SK-N-SH (cell line): ENCODE measurements around the gene ZMYM5. TPM values are rescaled to one million over a fixed set of nuclear protein-coding genes. Genes with fewer than 3 reads are reported as not detected.
"Not testable (repeated sequence)": the region's sequence is repeated elsewhere in the genome, so short reads cannot be mapped to it uniquely, and the experiment has no call there.

Experiments
- CTCF ChIA-PET: fragments of 300-600, 350-600 bp; formaldehyde crosslinking; extraction: SDS; loops from one replicate; lab custom pipeline; 2021; lab: Yijun Ruan, JAX
- POLR2A ChIA-PET: fragments of 350-600 bp; sonication (Branson Sonifier 250); formaldehyde crosslinking; extraction: SDS; loops from one replicate; lab custom pipeline; 2020; ENCODE audit warnings: antibody characterized with exemption, inconsistent platforms; lab: Yijun Ruan, JAX
- DNase-seq: peaks from one replicate; pipeline ENCODE4 v3.0.0; 2012
- H2AFZ ChIP-seq: fragments of 200-600 bp; sonication (generic); 2 replicates; pipeline ENCODE4 v1.8.1; 2016; ENCODE audit warnings: antibody characterized with exemption, mild to moderate bottlenecking, low read depth
- H3F3A ChIP-seq: fragments of 200-600 bp; sonication (generic); replicated peaks from 2 replicates; pipeline ENCODE3; 2016; ENCODE audit warnings: antibody characterized with exemption, mild to moderate bottlenecking; ENCODE audit not compliant: insufficient read depth
- H3K27ac ChIP-seq, 2 experiments: fragments of 200-500 bp in 1 of 2; fragments of 200-600 bp in 1 of 2; sonication (Bioruptor generic) in 1 of 2; sonication (generic), shearing (Covaris generic) in 1 of 2; 2 replicates each; pipeline versions ENCODE4 v1.5.1 to v1.6.1; 2014 to 2016; ENCODE audit warnings: low read depth in 2 of 2, inconsistent platforms in 1 of 2, low read length in 1 of 2, mild to moderate bottlenecking in 1 of 2, mixed read lengths in 1 of 2
- H3K27me3 ChIP-seq: fragments of 200-600 bp; sonication (generic), shearing (Covaris generic); 2 replicates; pipeline ENCODE4 v1.6.1; 2016; ENCODE audit warnings: mixed run types; ENCODE audit not compliant: insufficient read depth
- H3K36me3 ChIP-seq, 2 experiments: fragments of 200-500 bp in 1 of 2; fragments of 200-600 bp in 1 of 2; sonication (Bioruptor generic) in 1 of 2; sonication (generic) in 1 of 2; replicated peaks in 1 of 2; 2 replicates each; pipeline versions ENCODE3 to v1.5.1; 2014 to 2016; ENCODE audit warnings: low read length in 1 of 2, mild to moderate bottlenecking in 1 of 2; ENCODE audit not compliant: insufficient read depth in 2 of 2, control insufficient read depth in 1 of 2
- H3K4me1 ChIP-seq, 2 experiments: fragments of 200-500 bp in 1 of 2; fragments of 200-600 bp in 1 of 2; sonication (Bioruptor generic) in 1 of 2; sonication (generic), shearing (Covaris generic) in 1 of 2; 2 replicates each; pipeline versions ENCODE4 v1.5.1 to v1.6.1; 2014 to 2016; ENCODE audit warnings: low read depth in 1 of 2, low read length in 1 of 2, mixed run types in 1 of 2; ENCODE audit not compliant: insufficient read depth in 2 of 2, control insufficient read depth in 1 of 2
- H3K4me2 ChIP-seq: fragments of 200-600 bp; sonication (generic), shearing (Covaris generic); 2 replicates; pipeline ENCODE4 v1.6.1; 2017; ENCODE audit warnings: mixed run types
- H3K4me3 ChIP-seq, 2 experiments: fragments of 200-500 bp in 1 of 2; fragments of 200-600 bp in 1 of 2; sonication (Bioruptor generic) in 1 of 2; sonication (generic), shearing (Covaris generic) in 1 of 2; 2 replicates each; pipeline versions ENCODE4 v1.5.1 to v1.8.1; 2014 to 2016; ENCODE audit warnings: low read depth in 2 of 2, inconsistent platforms in 1 of 2, low read length in 1 of 2, mild to moderate bottlenecking in 1 of 2, mixed read lengths in 1 of 2, moderate library complexity in 1 of 2
- H3K79me2 ChIP-seq: fragments of 200-600 bp; sonication (generic); 2 replicates; pipeline ENCODE4 v1.8.1; 2017; ENCODE audit warnings: mild to moderate bottlenecking; ENCODE audit not compliant: insufficient read depth
- H3K9ac ChIP-seq: fragments of 200-600 bp; sonication (generic); 2 replicates; pipeline ENCODE4 v1.6.1; 2017; ENCODE audit warnings: mixed run types
- H3K9me2 ChIP-seq: fragments of 200-600 bp; sonication (generic); 2 replicates; pipeline ENCODE4 v1.6.1; 2017; ENCODE audit warnings: mixed run types
- H3K9me3 ChIP-seq: fragments of 200-600 bp; sonication (generic); 2 replicates; pipeline ENCODE4 v1.6.1; 2017; ENCODE audit warnings: mixed run types, mild to moderate bottlenecking, moderate library complexity
- H4K20me1 ChIP-seq: fragments of 200-600 bp; sonication (generic); 2 replicates; pipeline ENCODE4 v1.6.1; 2017; ENCODE audit warnings: mild to moderate bottlenecking, mixed run types; ENCODE audit not compliant: insufficient read depth
- EP300 ChIP-seq, 2 experiments: IDR thresholded peaks; 2 replicates each; pipeline versions ENCODE4 v1.4.0 to v1.6.1; 2012; ENCODE audit warnings: borderline replicate concordance in 1 of 2, low read depth in 1 of 2, low read length in 1 of 2
- MEF2A ChIP-seq: IDR thresholded peaks from 2 replicates; pipeline ENCODE4 v1.4.0; 2012; ENCODE audit warnings: low read depth, borderline replicate concordance
- NFIC ChIP-seq: IDR thresholded peaks from 2 replicates; pipeline ENCODE4 v1.4.0; 2012; ENCODE audit warnings: borderline replicate concordance
- NRF1 ChIP-seq: IDR thresholded peaks from 2 replicates; pipeline ENCODE4 v1.6.1; 2012; ENCODE audit warnings: low read depth, mild to moderate bottlenecking, low read length
- PBX3 ChIP-seq: IDR thresholded peaks from 2 replicates; pipeline ENCODE4; 2012
- POLR2AphosphoS5 ChIP-seq: IDR thresholded peaks from 2 replicates; pipeline ENCODE4 v1.6.1; 2012; ENCODE audit warnings: low read depth, low read length
- TAF1 ChIP-seq: IDR thresholded peaks from 2 replicates; pipeline ENCODE4 v1.6.1; 2012; ENCODE audit warnings: low read depth, mild to moderate bottlenecking, low read length, moderate library complexity, borderline replicate concordance
- TCF12 ChIP-seq: IDR thresholded peaks from 2 replicates; pipeline ENCODE4 v1.4.0; 2012
- WGBS: methylation state at CpG from one replicate; pipeline ENCODE4 v1.1.6; 2017; ENCODE audit warnings: low lambda C conversion rate; 5-methylcytosine and 5-hydroxymethylcytosine counted together
- polyA plus RNA-seq, 3 experiments: library from polyadenylated mRNA; depleted of rRNA; stranded (reverse); fragments of >200 nt; gene quantifications; 2 replicates each; pipeline ENCODE4 v1.2.3, GENCODE V29; 2012
- TF ChIP-seq, protein P1 (sequence below): fragments of 200-600 bp; sonication (generic); IDR thresholded peaks from 2 replicates; pipeline ENCODE4 v1.6.1; 2017; ENCODE audit warnings: antibody characterized with exemption, mild to moderate bottlenecking, moderate library complexity

Gene ZMYM5
- polyA plus RNA-seq, 1 of the 3 experiments (the other 2 are of a cell fraction) = 5.2 TPM

GRCh38 chr13:19781526-19781925, 81.9 kb downstream of the ZMYM5 start:
- peak; percentile 10 for DNase-seq
- H3K4me3 ChIP-seq = peak overlapping the region; percentile 76 to 99
- H3K79me2 ChIP-seq = peaks cover 38% of the 10 kb centered on the region
- no peaks in the 10 kb centered on the region for H3K4me1 ChIP-seq
- no peaks in the 10 kb centered on the region for H3K27me3 ChIP-seq
- H3K9me3 ChIP-seq = no peaks in the 10 kb centered on the region
- peak overlapping the region; percentile 99 for H3K9ac ChIP-seq
- no peaks in the 10 kb centered on the region for H3K9me2 ChIP-seq
- 0 out of 2 replicates have a peak overlapping the region, but pooled peaks have one; percentile 82 for H2AFZ ChIP-seq
- 13% methylated on average over 9 of the region's 9 CpGs for WGBS
- peak overlapping the region; percentile 92 for H3K4me2 ChIP-seq
- H4K20me1 ChIP-seq = peaks cover 19% of the 10 kb centered on the region
- peak overlapping the region; percentile 94; a peak in 3 of 4 replicates for H3K27ac ChIP-seq
- POLR2A ChIA-PET = interaction anchor here (2.3 kb wide), 1 partner anchor 83 kb away, joined by 9 read pairs; the partner anchor contains the start of gene ZMYM5
- no peaks in the 10 kb centered on the region for H3F3A ChIP-seq
- H3K36me3 ChIP-seq = peaks cover 0 to 6% of the 10 kb centered on the region in 2 experiments
- CTCF ChIA-PET = interaction anchor here (1.4 kb wide), 1 partner anchor 9 kb away, joined by 3 read pairs; no protein-coding TSS in a partner anchor
- TF ChIP-seq EP300 (IDR thresholded peaks at IDR 0.05; ENCODE audit: borderline replicate concordance in 1 of 2, low read depth in 1 of 2, low read length in 1 of 2) = no peak
- no peak for TF ChIP-seq NFIC
- TF ChIP-seq NRF1 = no peak
- TF ChIP-seq PBX3 = no peak
- no peak for TF ChIP-seq TAF1
- TF ChIP-seq, protein P1, sequence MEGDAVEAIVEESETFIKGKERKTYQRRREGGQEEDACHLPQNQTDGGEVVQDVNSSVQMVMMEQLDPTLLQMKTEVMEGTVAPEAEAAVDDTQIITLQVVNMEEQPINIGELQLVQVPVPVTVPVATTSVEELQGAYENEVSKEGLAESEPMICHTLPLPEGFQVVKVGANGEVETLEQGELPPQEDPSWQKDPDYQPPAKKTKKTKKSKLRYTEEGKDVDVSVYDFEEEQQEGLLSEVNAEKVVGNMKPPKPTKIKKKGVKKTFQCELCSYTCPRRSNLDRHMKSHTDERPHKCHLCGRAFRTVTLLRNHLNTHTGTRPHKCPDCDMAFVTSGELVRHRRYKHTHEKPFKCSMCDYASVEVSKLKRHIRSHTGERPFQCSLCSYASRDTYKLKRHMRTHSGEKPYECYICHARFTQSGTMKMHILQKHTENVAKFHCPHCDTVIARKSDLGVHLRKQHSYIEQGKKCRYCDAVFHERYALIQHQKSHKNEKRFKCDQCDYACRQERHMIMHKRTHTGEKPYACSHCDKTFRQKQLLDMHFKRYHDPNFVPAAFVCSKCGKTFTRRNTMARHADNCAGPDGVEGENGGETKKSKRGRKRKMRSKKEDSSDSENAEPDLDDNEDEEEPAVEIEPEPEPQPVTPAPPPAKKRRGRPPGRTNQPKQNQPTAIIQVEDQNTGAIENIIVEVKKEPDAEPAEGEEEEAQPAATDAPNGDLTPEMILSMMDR = no peak
- TF ChIP-seq TCF12 = no peak
- no peak for TF ChIP-seq POLR2AphosphoS5
- TF ChIP-seq MEF2A = no peak

DNA sequence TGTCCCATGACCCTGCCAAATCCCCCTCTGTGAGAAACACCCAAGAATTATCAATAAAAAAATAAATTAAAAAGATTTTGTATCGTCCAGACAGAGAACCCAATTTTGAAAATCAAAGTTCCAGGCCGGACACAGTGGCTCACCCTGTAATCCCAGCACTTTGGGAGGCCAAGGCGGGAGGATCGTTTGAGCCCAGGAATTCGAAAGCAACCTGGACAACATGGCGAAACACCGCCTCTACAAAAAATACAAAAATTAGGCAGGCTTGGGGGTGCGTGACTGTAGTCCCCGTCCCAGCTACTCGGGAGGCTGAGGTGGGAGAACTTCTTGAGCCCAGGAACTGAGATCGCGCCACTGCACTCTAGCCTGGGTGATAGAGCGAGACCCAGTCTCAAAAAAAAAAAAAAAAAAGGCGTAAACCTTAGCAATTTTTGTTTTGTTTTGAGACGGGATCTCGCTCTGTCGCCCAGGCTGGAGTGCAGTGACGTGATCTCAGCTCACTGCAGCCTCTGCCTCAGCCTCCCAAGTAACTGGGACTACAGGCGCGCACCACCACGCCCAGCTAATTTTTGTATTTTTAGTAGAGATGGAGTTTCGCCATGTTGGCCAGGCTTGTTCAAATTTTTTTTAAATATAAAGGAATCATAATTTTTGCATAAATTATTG, 82.6 kb downstream of the ZMYM5 start:
- DNase-seq, H3K9me3 ChIP-seq, H3F3A ChIP-seq, H3K9me2 ChIP-seq, H3K27ac ChIP-seq, H3K36me3 ChIP-seq, H3K27me3 ChIP-seq, CTCF ChIA-PET, H3K4me1 ChIP-seq, POLR2A ChIA-PET, H2AFZ ChIP-seq: not testable (repeated sequence)
- peak overlapping the region; percentile 92 for H3K4me2 ChIP-seq
- peaks cover 45% of the 10 kb centered on the region for H3K79me2 ChIP-seq
- 93% methylated on average over 22 of the region's 22 CpGs for WGBS
- H3K4me3 ChIP-seq = peak overlapping the region; percentile 76 to 99
- H4K20me1 ChIP-seq = peaks cover 25% of the 10 kb centered on the region
- peak overlapping the region; percentile 99; the same call in 1 of the 2 replicates for H3K9ac ChIP-seq

Other genes starting within 250 kb of the ZMYM5 start
- gene MPHOSPH8, start 230.0 kb downstream of the ZMYM5 start, polyA plus RNA-seq (2012; rRNA removed) = 11.1 and 13.0 TPM in 2 replicates
- gene PSPC1, start 80.7 kb downstream of the ZMYM5 start, polyA plus RNA-seq (2012; rRNA removed) = 35.2 and 40.5 TPM in 2 replicates
- 11.5 and 15.8 TPM in 2 replicates for gene ZMYM2, start 95.1 kb upstream of the ZMYM5 start, polyA plus RNA-seq (2012; rRNA removed)